Kidney epithelial cell (primary cell): ENCODE results near the gene ZDHHC12. TPM values are rescaled to one million over a fixed set of nuclear protein-coding genes. Genes with fewer than 3 reads are reported as not detected.

Source experiments
- DNase-seq: peaks from one replicate; pipeline ENCODE4 v3.0.0-alpha.2; 2010; ENCODE audit warnings: low read depth
- H3K27me3 ChIP-seq: 2 replicates; pipeline ENCODE4 v1.6.0; 2011; ENCODE audit warnings: low read length; ENCODE audit not compliant: control insufficient read depth, insufficient read depth
- H3K36me3 ChIP-seq: 2 replicates; pipeline ENCODE4 v1.5.1; 2011; ENCODE audit warnings: low read length; ENCODE audit not compliant: control insufficient read depth, insufficient read depth
- H3K4me3 ChIP-seq: 2 replicates; pipeline ENCODE4 v1.5.1; 2011; ENCODE audit warnings: low read depth, mild to moderate bottlenecking, control low read depth, low read length
- total RNA-seq: library from RNA; depleted of rRNA; stranded (reverse); fragments of >200 nt; gene quantifications from 2 replicates; pipeline ENCODE4 v1.2.3, GENCODE V29; 2015
- TF ChIP-seq, protein P1 (sequence below): IDR thresholded peaks from 2 replicates; pipeline ENCODE4 v1.5.1; 2011; ENCODE audit warnings: mild to moderate bottlenecking, moderate library complexity, low read length, control low read depth, inconsistent platforms; ENCODE audit not compliant: insufficient read depth, poor library complexity, severe bottlenecking

ZDHHC12 gene
- total RNA-seq, 1 donor from 2014 or later = 96.3 TPM

DNA sequence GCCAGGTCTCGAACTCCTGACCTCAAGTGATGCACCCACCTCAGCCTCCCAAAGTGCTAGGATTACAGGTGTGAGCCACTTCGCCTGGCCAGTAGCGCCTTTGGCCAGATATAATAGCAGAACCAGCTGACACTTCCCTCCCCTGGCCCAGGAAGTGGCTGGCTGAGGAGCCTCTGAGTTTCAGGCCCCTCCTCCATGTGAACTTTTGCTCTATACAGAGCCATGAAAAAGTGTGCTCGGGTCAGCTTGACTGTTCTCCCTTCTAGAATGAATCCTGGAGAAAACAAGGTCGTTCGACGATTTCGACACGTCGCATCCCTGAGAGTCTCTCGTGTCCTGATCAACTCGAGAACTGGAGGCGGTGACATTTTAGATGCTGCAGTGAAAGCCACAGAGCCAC lies 8.6 kb upstream of the ZDHHC12 start:
- Histone ChIP-seq H3K36me3 (no peaks in the 10 kb centered on the region), H3K4me3 (no peak overlapping the region), H3K27me3 (no peaks in the 10 kb centered on the region)
- DNase-seq = no peak
- TF ChIP-seq, protein P1, sequence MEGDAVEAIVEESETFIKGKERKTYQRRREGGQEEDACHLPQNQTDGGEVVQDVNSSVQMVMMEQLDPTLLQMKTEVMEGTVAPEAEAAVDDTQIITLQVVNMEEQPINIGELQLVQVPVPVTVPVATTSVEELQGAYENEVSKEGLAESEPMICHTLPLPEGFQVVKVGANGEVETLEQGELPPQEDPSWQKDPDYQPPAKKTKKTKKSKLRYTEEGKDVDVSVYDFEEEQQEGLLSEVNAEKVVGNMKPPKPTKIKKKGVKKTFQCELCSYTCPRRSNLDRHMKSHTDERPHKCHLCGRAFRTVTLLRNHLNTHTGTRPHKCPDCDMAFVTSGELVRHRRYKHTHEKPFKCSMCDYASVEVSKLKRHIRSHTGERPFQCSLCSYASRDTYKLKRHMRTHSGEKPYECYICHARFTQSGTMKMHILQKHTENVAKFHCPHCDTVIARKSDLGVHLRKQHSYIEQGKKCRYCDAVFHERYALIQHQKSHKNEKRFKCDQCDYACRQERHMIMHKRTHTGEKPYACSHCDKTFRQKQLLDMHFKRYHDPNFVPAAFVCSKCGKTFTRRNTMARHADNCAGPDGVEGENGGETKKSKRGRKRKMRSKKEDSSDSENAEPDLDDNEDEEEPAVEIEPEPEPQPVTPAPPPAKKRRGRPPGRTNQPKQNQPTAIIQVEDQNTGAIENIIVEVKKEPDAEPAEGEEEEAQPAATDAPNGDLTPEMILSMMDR = no peak

DNA sequence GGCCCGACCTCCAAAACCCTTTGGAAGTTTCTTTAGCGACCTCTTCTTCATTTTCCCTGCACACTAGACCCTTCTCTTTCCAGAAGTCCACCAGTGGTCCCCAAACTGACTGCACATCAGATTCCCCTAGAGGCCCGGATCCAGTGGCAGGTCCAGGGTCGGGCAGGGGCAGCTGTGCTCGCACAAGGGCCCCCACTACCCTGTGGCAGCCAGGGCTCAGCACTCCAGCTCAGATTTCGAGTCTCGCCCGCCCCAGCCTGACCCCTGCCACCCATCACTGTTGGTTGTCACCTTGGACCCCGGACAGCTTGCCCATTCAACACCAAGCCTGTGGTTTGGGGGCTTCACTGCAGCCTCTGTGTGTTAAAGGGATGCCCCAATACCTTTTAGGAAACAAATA lies 7.8 kb upstream of the ZDHHC12 start:
- TF ChIP-seq, protein P1 = no peak
- no peaks in the 10 kb centered on the region for H3K27me3 ChIP-seq
- no peak overlapping the region for H3K4me3 ChIP-seq
- H3K36me3 ChIP-seq = no peaks in the 10 kb centered on the region
- DNase-seq = no peak

DNA sequence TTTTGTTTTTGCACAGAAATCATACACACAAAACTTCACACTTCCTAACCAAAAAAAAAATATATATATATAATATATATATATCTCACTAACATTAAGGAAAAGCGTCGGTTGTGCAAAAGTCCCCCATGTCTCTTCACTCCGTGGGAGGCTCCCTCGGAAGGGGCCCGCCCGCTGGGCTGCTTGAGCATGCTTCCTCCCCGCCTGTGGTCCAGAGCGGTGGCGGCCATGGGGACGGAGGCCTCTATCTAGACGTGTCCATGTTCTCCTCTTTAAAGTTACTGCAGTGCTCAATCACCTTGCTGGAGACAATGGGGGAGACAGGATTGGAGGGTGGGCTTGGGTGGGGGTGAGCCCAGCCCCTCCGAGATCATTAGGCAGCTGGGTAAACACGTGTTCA lies 7.2 kb upstream of the ZDHHC12 start:
- TF ChIP-seq, protein P1 = no peak
- DNase-seq = no peak
- Histone ChIP-seq H3K4me3 (no peak overlapping the region), H3K36me3 (no peaks in the 10 kb centered on the region), H3K27me3 (no peaks in the 10 kb centered on the region)

DNA sequence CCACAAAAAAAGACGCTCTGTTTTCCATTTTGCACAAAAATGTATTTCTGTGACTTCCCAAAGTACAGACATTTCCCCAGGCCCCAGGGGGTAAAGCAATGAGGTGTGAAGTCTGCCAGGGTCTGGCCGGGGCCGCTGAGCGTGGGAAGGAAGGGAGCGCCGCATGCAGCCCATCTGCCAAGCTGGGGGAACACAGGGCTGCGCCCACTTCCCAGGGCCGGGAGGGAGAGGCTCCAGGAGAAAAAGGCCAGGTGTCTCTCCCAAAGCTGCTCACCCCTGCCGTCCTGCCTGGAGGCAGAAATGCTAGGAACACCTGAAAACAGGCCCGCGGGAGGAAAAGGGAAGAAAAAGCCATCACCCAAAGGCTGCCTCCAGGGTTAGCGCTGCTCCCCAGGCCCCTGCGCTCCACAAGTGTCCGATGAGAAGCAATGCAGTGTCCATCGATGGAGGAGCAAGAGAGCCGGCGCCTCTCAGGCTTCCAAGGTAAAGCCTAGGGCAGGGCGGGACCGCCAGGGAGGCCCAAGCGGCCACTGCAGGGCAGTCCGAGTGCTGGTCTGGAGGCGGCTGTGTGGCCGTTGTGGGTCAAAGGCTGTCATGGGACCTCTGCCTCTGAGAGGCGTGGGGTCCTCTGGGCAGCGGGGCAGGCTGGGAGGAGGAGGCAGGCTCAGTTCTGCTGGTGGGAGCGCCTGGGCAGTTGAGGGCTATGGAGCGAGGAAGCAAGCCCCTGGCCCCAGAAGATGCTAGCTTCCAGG lies 6.0 kb upstream of the ZDHHC12 start:
- no peaks in the 10 kb centered on the region for H3K27me3 ChIP-seq
- no peak for DNase-seq
- no peak overlapping the region for H3K4me3 ChIP-seq
- TF ChIP-seq, protein P1 = no peak
- no peaks in the 10 kb centered on the region for H3K36me3 ChIP-seq

DNA sequence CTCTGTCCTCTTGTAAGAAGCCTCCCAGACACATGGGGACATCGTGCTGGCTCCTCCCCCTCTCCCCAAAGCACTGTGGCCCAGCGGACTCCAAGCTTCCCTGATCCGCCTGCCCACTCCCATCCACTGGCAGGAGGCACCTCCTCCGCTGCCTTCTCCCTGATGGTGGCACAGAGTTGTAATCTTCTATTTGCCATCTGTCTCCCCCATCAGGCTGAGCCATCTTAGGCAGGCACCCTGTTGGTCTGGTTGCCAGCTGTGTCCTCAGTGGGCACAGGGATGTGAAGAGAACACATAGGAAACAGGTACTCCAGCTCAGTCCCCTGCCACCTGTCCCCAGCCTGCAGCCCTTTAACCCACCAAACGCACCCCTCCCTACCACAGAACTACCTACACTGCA lies 5.4 kb upstream of the ZDHHC12 start:
- DNase-seq = no peak
- H3K36me3 ChIP-seq = no peaks in the 10 kb centered on the region
- H3K4me3 ChIP-seq = no peak overlapping the region
- TF ChIP-seq, protein P1 = no peak
- no peaks in the 10 kb centered on the region for H3K27me3 ChIP-seq

DNA sequence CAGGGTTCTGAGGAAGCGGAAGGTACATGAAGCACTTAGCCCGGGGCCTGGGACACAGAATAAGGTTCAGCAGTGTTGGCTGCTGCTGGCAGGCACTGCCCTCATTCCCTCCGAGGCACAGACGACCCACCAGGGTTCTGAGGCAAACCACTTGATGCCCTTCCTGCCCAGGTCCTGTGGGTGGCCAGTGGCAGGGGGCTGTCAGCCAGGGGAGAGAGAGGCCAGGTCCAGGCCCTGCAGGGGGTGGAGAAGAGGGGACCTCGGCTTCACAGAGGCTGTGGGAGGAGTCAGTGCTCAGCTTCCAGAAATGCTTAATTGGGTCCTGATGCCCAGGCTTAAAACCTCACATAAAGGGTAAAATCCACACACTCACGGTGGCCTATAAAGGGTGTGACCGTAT lies 4.4 kb upstream of the ZDHHC12 start:
- TF ChIP-seq, protein P1 = no peak
- Histone ChIP-seq H3K4me3 (no peak overlapping the region), H3K27me3 (no peaks in the 10 kb centered on the region), H3K36me3 (no peaks in the 10 kb centered on the region)
- DNase-seq = no peak
